Stimulated activated CD8-positive, alpha-beta memory T cell treated with anti-CD3 and anti-CD28 coated beads, Interleukin-4, amount 100 ng/mL, for 4 hours (primary cell): Measurements from ENCODE around the gene TP53TG3E.
A peak's percentile ranks its signal among the peaks of the same experiment; 100 is the strongest.
"Not testable (repeated sequence)": the region's sequence is repeated elsewhere in the genome, so short reads cannot be mapped to it uniquely, and the experiment has no call there.

Experiments used
- DNase-seq, 2 donors: peaks; one replicate each; pipeline ENCODE4 v3.0.0-alpha.2; 2020; ENCODE audit warnings: low read depth in 2 of 2, low spot score in 1 of 2

Gene TP53TG3E, protein sequence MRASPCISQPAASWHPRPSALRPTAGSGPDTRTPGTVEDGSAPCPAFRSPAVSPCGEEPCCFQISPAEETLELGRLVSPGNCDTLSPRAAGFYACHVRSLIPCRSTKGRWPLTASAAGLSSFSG

DNA sequence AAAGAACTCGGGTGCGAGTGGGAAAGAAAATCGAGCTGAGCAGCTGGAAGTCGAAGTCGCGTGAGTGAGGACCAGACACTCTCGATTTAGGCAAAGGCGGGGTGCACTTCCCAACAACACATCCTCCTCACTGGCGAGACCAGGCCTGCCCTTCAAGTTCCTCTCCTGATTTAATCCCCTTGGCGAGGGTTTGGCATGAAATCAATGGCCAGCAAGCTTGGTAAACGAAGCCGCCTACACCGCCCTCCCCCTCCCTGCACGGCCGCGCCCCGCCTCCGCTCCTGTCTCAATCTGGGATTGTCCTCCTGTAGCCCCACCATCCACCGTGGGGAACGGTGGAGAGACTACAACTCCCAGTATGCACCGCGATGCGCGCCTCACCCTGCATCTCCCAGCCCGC is at the start of gene TP53TG3E:
TSS of gene TP53TG3E (plus strand) at position 301 of the 400 bp plus-strand sequence. CDS start at position 369, 68 bp downstream.
- not testable (repeated sequence) for DNase-seq

DNA sequence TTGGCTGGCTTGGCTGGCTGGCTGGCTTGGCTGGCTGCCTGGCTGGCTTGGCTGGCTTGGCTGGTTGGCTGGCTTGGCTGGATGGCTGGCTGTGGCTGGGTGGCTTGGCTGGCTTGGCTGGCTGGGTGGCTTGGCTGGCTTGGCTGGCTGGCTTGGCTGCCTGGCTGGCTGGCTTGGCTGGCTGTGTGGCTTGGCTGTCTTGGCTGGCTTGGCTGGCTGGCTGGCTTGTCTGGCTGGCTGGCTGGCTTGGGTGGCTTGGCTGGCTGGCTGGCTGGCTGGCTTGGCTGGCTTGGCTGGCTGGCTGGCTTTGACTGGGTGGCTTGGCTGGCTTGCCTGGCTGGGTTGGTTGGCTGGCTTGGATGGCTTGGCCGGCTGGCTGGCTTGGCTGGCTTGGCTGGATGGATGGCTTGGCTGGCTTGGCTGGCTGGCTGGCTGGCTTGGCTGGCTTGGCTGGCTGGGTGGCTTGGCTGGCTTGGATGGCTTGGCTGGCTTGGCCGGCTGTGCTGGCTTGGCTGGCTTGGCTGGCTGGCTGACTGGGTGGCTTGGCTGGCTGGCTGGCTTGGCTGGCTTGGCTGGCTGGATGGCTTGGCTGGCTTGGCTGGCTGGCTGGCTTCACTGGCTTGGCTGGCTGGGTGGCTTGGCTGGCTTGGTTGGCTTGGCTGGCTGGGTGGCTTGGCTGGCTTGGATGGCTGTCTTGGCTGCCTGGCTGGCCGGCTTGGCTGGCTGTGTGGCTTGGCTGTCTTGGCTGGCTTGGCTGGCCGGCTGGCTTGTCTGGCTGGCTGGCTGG is 32.3 kb downstream of the TP53TG3E start:
- DNase-seq = peak; percentile 21 to 28

DNA sequence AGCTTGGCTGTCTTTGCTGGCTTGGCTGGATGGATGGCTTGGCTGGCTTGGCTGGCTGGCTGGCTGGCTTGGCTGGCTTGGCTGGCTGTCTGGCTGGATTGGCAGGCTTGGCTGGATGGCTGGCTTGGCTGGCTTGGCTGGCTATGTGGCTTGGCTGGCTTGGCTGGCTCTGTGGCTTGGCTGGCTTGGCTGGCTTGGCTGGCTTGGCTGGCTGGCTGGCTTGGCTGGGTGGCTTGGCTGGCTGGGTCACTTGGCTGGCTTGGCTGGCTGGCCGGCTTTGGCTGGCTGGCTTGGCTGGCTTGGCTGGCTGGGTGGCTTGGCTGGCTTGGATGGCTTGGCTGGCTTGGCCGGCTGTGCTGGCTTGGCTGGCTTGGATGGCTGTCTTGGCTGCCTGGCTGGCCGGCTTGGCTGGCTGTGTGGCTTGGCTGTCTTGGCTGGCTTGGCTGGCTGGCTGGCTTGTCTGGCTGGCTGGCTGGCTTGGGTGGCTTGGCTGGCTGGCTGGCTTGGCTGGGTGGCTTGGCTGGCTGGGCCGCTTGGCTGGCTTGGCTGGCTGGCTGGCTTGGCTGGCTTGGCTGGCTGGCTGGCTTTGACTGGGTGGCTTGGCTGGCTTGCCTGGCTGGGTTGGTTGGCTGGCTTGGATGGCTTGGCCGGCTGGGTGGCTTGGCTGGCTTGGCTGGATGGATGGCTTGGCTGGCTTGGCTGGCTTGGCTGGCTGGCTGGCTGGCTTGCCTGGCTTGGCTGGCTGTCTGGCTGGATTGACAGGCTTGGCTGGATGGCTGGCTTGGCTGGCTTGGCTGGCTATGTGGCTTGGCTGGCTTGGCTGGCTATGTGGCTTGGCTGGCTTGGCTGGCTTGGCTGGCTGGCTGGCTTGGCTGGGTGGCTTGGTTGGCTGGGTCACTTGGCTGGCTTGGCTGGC is 33.8 kb downstream of the TP53TG3E start:
- DNase-seq = peak; percentile 19 to 20

DNA sequence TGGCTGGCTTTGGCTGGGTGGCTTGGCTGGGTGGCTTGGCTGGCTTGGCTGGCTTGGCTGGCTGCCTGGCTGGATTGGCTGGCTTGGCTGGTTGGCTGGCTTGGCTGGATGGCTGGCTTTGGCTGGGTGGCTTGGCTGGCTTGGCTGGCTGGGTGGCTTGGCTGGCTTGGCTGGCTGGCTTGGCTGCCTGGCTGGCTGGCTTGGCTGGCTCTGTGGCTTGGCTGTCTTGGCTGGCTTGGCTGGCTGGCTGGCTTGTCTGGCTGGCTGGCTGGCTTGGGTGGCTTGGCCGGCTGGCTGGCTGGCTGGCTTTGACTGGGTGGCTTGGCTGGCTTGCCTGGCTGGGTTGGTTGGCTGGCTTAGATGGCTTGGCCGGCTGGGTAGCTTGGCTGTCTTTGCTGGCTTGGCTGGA is 34.4 kb downstream of the TP53TG3E start:
- DNase-seq = peak in 1 of 2 donors; percentile 0

DNA sequence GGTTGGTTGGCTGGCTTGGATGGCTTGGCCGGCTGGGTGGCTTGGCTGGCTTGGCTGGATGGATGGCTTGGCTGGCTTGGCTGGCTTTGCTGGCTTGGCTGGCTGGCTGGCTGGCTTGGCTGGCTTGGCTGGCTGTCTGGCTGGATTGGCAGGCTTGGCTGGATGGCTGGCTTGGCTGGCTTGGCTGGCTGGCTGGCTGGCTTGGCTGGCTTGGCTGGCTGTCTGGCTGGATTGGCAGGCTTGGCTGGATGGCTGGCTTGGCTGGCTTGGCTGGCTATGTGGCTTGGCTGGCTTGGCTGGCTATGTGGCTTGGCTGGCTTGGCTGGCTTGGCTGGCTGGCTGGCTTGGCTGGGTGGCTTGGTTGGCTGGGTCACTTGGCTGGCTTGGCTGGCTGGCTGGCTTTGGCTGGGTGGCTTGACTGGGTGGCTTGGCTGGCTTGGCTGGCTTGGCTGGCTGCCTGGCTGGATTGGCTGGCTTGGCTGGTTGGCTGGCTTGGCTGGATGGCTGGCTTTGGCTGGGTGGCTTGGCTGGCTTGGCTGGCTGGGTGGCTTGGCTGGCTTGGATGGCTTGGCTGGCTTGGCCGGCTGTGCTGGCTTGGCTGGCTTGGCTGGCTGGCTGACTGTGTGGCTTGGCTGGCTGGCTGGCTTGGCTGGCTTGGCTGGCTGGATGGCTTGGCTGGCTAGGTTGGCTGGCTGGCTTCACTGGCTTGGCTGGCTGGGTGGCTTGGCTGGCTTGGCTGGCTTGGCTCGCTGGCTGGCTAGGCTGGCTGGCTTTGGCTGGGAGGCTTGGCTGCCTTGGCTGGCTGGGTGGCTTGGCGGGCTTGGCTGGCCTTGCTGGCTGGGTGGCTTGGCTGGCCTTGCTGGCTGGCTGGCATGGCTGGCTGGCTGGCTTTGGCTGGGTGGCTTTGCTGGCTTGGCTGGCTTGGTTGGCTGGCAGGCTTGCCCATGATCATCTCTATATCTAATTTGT is 35.3 kb downstream of the TP53TG3E start:
- DNase-seq = peak; percentile 12 to 19
